GM12878 (cell line): ENCODE data around the gene TMPRSS13. TPM values are rescaled to one million over a fixed set of nuclear protein-coding genes. Genes with fewer than 3 reads are reported as not detected.

Source experiments
- BACH1 ChIP-seq: fragments of 450-650 bp; IDR thresholded peaks from 2 replicates; pipeline ENCODE4 v1.6.1; 2017; ENCODE audit warnings: mild to moderate bottlenecking, borderline replicate concordance
- CBX3 ChIP-seq: fragments of 200-600 bp; sonication (generic); IDR thresholded peaks from 2 replicates; pipeline ENCODE4 v1.6.1; 2016; ENCODE audit warnings: low read depth, borderline replicate concordance
- CREB1 ChIP-seq: IDR thresholded peaks from 2 replicates; pipeline ENCODE4 v1.6.1; 2012; ENCODE audit warnings: low read depth, mild to moderate bottlenecking, inconsistent platforms
- IKZF1 ChIP-seq: fragments of 450-650 bp; conservative IDR thresholded peaks from 2 replicates; pipeline ENCODE4 v1.6.1; 2017; ENCODE audit warnings: antibody characterized with exemption, mild to moderate bottlenecking
- PML ChIP-seq: IDR thresholded peaks from 2 replicates; pipeline ENCODE4 v1.6.1; 2012; ENCODE audit warnings: low read length, inconsistent platforms
- SMC3 ChIP-seq: IDR thresholded peaks from 2 replicates; pipeline ENCODE4 v1.6.1; 2011; ENCODE audit warnings: low read length, improper control_type of control experiment, borderline replicate concordance
- SPI1 ChIP-seq: IDR thresholded peaks from 2 replicates; pipeline ENCODE4 v1.6.1; 2011; ENCODE audit warnings: low read depth, mild to moderate bottlenecking, low read length, moderate library complexity, borderline replicate concordance; ENCODE audit not compliant: insufficient read depth
- polyA plus RNA-seq, 11 experiments: library from polyadenylated mRNA; depleted of rRNA in 4 of 11; unstranded in 6 of 11; stranded (reverse) in 5 of 11; fragments of >200 nt; fragmentation: Nextera tagmentation in 4 of 11; fragmentation: Illumina TruSeq in 1 of 11; extraction: Ambion mirVana in 4 of 11; extraction: Trizol in 1 of 11; gene quantifications; 1 replicate in 1 of 11; 2 replicates in 10 of 11; pipeline versions ENCODE4 v1.2.1 to v1.2.3, GENCODE V29; 2011 to 2016; ENCODE audit warnings: inconsistent platforms in 2 of 11, missing spikeins in 2 of 11, low read depth in 1 of 11
- total RNA-seq, 4 experiments: library from RNA; depleted of rRNA in 3 of 4; stranded (reverse); fragments of >200 nt in 3 of 4; fragmentation: Illumina TruSeq in 1 of 4; extraction: Trizol in 1 of 4; gene quantifications; 2 replicates each; pipeline versions ENCODE4 v1.2.1 to v1.2.3, GENCODE V29; 2013 to 2021
- TF ChIP-seq, protein P1 (sequence below): IDR thresholded peaks from 2 replicates; pipeline ENCODE4 v1.6.1; 2012; ENCODE audit warnings: mild to moderate bottlenecking, low read depth, low read length
- TF ChIP-seq, protein P2 (sequence below): fragments of 450-650 bp; IDR thresholded peaks from 2 replicates; pipeline ENCODE4 v1.6.1; 2018; ENCODE audit warnings: mild to moderate bottlenecking, low read depth, moderate library complexity; ENCODE audit not compliant: partially characterized antibody
- TF ChIP-seq, protein P3 (sequence below): fragments of 450-650 bp; IDR thresholded peaks from 2 replicates; pipeline ENCODE4 v1.6.1; 2017; ENCODE audit warnings: antibody characterized with exemption, mild to moderate bottlenecking, moderate library complexity
- TF ChIP-seq, protein P4 (sequence below): IDR thresholded peaks from 2 replicates; pipeline ENCODE4 v1.6.1; 2011; ENCODE audit warnings: borderline replicate concordance, low read depth, mild to moderate bottlenecking, moderate library complexity, mixed read lengths, low read length; ENCODE audit not compliant: insufficient read depth; ENCODE audit errors: extremely low read length
- TF ChIP-seq, protein P5 (sequence below): IDR thresholded peaks from 2 replicates; pipeline ENCODE4 v1.6.1; 2012; ENCODE audit warnings: low read depth, low read length, improper control_type of control experiment
- TF ChIP-seq, protein P6 (sequence below): IDR thresholded peaks from 2 replicates; pipeline ENCODE4 v1.6.1; 2012; ENCODE audit warnings: low read depth, low read length, improper control_type of control experiment
- TF ChIP-seq, protein P7 (sequence below): fragments of 150-350 bp; IDR thresholded peaks from 2 replicates; pipeline ENCODE4 v1.6.1; 2014; ENCODE audit warnings: mild to moderate bottlenecking, low read depth, low read length

Gene TMPRSS13
- total and polyA plus RNA-seq, 10 of the 15 experiments (the other 5 are each of a cell fraction or from before 2014, with no cell fraction given) = 0.05 to 0.50 (median 0.26) TPM; not detected in 2

DNA sequence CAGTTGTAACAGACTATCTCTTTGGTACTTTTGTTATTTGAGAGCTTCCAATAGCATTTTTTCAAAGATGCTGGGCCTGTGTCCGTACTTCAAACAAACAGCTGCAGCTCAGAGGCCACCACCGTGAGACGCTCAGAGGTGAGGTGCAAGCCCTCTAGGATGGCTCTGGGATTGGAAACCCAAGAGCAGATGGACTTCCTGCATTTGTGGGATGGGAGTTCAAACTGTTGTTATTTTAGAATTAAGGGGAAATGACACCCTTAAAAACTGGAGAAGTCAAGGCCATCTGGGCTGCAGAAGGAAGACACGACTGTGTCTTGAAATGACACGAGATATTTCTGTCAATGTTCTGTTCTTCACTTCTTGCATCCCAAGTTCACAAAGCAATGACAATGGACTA, 47.8 kb upstream of the TMPRSS13 start (continued):
- TF ChIP-seq, protein P1, sequence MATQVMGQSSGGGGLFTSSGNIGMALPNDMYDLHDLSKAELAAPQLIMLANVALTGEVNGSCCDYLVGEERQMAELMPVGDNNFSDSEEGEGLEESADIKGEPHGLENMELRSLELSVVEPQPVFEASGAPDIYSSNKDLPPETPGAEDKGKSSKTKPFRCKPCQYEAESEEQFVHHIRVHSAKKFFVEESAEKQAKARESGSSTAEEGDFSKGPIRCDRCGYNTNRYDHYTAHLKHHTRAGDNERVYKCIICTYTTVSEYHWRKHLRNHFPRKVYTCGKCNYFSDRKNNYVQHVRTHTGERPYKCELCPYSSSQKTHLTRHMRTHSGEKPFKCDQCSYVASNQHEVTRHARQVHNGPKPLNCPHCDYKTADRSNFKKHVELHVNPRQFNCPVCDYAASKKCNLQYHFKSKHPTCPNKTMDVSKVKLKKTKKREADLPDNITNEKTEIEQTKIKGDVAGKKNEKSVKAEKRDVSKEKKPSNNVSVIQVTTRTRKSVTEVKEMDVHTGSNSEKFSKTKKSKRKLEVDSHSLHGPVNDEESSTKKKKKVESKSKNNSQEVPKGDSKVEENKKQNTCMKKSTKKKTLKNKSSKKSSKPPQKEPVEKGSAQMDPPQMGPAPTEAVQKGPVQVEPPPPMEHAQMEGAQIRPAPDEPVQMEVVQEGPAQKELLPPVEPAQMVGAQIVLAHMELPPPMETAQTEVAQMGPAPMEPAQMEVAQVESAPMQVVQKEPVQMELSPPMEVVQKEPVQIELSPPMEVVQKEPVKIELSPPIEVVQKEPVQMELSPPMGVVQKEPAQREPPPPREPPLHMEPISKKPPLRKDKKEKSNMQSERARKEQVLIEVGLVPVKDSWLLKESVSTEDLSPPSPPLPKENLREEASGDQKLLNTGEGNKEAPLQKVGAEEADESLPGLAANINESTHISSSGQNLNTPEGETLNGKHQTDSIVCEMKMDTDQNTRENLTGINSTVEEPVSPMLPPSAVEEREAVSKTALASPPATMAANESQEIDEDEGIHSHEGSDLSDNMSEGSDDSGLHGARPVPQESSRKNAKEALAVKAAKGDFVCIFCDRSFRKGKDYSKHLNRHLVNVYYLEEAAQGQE = no peak
- TF ChIP-seq CREB1 (no peak), SMC3 (no peak), IKZF1 (no peak), BACH1 (no peak), CBX3 (no peak), PML (no peak), SPI1 (no peak)
- TF ChIP-seq, protein P2, sequence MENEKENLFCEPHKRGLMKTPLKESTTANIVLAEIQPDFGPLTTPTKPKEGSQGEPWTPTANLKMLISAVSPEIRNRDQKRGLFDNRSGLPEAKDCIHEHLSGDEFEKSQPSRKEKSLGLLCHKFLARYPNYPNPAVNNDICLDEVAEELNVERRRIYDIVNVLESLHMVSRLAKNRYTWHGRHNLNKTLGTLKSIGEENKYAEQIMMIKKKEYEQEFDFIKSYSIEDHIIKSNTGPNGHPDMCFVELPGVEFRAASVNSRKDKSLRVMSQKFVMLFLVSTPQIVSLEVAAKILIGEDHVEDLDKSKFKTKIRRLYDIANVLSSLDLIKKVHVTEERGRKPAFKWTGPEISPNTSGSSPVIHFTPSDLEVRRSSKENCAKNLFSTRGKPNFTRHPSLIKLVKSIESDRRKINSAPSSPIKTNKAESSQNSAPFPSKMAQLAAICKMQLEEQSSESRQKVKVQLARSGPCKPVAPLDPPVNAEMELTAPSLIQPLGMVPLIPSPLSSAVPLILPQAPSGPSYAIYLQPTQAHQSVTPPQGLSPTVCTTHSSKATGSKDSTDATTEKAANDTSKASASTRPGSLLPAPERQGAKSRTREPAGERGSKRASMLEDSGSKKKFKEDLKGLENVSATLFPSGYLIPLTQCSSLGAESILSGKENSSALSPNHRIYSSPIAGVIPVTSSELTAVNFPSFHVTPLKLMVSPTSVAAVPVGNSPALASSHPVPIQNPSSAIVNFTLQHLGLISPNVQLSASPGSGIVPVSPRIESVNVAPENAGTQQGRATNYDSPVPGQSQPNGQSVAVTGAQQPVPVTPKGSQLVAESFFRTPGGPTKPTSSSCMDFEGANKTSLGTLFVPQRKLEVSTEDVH = no peak
- TF ChIP-seq, protein P3, sequence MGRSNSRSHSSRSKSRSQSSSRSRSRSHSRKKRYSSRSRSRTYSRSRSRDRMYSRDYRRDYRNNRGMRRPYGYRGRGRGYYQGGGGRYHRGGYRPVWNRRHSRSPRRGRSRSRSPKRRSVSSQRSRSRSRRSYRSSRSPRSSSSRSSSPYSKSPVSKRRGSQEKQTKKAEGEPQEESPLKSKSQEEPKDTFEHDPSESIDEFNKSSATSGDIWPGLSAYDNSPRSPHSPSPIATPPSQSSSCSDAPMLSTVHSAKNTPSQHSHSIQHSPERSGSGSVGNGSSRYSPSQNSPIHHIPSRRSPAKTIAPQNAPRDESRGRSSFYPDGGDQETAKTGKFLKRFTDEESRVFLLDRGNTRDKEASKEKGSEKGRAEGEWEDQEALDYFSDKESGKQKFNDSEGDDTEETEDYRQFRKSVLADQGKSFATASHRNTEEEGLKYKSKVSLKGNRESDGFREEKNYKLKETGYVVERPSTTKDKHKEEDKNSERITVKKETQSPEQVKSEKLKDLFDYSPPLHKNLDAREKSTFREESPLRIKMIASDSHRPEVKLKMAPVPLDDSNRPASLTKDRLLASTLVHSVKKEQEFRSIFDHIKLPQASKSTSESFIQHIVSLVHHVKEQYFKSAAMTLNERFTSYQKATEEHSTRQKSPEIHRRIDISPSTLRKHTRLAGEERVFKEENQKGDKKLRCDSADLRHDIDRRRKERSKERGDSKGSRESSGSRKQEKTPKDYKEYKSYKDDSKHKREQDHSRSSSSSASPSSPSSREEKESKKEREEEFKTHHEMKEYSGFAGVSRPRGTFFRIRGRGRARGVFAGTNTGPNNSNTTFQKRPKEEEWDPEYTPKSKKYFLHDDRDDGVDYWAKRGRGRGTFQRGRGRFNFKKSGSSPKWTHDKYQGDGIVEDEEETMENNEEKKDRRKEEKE = no peak
- TF ChIP-seq, protein P4, sequence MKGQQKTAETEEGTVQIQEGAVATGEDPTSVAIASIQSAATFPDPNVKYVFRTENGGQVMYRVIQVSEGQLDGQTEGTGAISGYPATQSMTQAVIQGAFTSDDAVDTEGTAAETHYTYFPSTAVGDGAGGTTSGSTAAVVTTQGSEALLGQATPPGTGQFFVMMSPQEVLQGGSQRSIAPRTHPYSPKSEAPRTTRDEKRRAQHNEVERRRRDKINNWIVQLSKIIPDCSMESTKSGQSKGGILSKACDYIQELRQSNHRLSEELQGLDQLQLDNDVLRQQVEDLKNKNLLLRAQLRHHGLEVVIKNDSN = no peak
- TF ChIP-seq, protein P5, sequence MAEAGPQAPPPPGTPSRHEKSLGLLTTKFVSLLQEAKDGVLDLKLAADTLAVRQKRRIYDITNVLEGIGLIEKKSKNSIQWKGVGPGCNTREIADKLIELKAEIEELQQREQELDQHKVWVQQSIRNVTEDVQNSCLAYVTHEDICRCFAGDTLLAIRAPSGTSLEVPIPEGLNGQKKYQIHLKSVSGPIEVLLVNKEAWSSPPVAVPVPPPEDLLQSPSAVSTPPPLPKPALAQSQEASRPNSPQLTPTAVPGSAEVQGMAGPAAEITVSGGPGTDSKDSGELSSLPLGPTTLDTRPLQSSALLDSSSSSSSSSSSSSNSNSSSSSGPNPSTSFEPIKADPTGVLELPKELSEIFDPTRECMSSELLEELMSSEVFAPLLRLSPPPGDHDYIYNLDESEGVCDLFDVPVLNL = no peak
- TF ChIP-seq, protein P6, sequence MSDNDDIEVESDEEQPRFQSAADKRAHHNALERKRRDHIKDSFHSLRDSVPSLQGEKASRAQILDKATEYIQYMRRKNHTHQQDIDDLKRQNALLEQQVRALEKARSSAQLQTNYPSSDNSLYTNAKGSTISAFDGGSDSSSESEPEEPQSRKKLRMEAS = no peak
- TF ChIP-seq, protein P7, sequence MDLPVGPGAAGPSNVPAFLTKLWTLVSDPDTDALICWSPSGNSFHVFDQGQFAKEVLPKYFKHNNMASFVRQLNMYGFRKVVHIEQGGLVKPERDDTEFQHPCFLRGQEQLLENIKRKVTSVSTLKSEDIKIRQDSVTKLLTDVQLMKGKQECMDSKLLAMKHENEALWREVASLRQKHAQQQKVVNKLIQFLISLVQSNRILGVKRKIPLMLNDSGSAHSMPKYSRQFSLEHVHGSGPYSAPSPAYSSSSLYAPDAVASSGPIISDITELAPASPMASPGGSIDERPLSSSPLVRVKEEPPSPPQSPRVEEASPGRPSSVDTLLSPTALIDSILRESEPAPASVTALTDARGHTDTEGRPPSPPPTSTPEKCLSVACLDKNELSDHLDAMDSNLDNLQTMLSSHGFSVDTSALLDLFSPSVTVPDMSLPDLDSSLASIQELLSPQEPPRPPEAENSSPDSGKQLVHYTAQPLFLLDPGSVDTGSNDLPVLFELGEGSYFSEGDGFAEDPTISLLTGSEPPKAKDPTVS = no peak
- TF ChIP-seq, all 136 proteins: peak for 0
